ENCODE data around the gene IGSF21.

DNA sequence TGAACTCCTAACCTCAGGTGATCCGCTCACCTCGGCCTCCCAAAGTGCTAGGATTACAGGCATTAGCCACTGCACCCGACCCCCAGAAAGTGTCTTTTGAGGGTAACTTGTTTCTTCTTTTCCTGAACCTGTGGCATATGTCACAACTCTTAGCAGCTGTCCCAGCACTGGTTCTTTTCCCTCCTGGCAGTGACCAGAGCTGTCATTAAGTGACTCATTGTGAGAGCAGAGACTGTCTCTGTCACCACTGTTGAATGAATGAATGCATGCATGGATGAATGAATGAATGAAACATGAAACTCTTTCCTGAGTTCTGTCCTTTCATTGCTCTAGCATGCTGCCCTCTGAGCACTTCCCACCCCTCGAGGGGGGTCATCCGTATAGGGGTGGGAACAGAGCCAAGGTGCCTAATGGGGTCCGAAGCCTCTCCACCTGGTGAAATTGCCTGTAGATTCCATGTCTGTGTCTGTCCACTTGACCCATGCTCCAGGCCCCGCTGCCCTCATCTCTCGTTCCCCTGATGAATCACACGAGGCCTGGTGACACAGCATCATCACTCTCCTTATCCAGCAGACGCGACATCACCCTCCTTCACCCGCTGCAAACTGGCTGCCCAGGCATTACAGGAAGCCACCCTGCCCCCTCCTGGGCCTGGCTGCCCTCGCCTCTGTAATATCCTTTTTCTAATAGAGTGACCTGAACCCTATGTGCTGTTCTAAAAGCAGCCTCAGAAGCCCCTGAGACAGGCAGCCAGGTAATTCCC is 75.0 kb downstream of the IGSF21 start:
- TF ChIP-seq, protein P1, sequence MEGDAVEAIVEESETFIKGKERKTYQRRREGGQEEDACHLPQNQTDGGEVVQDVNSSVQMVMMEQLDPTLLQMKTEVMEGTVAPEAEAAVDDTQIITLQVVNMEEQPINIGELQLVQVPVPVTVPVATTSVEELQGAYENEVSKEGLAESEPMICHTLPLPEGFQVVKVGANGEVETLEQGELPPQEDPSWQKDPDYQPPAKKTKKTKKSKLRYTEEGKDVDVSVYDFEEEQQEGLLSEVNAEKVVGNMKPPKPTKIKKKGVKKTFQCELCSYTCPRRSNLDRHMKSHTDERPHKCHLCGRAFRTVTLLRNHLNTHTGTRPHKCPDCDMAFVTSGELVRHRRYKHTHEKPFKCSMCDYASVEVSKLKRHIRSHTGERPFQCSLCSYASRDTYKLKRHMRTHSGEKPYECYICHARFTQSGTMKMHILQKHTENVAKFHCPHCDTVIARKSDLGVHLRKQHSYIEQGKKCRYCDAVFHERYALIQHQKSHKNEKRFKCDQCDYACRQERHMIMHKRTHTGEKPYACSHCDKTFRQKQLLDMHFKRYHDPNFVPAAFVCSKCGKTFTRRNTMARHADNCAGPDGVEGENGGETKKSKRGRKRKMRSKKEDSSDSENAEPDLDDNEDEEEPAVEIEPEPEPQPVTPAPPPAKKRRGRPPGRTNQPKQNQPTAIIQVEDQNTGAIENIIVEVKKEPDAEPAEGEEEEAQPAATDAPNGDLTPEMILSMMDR (IDR thresholded peaks at IDR 0.05) = no peak
- no peak for TF ChIP-seq POLR2A (IDR thresholded peaks at IDR 0.05)
